HUES6 (cell line): ENCODE results near the gene PRKD3.
"Not testable (repeated sequence)": the region's sequence is repeated elsewhere in the genome, so short reads cannot be mapped to it uniquely, and the experiment has no call there.

Source experiments
- H3K27ac ChIP-seq: 2 replicates; pipeline ENCODE4 v1.7.0; 2013; ENCODE audit warnings: low read depth, mild to moderate bottlenecking, low read length, inconsistent platforms
- H3K27me3 ChIP-seq: 2 replicates; pipeline ENCODE4 v1.6.1; 2013; ENCODE audit warnings: low read length; ENCODE audit not compliant: control insufficient read depth, insufficient read depth
- H3K36me3 ChIP-seq: 2 replicates; pipeline ENCODE4 v1.6.1; 2013; ENCODE audit warnings: low read length; ENCODE audit not compliant: control insufficient read depth, insufficient read depth
- H3K4me1 ChIP-seq: 2 replicates; pipeline ENCODE4 v1.6.1; 2013; ENCODE audit warnings: low read length; ENCODE audit not compliant: control insufficient read depth, insufficient read depth
- H3K4me3 ChIP-seq: 2 replicates; pipeline ENCODE4 v1.5.1; 2013; ENCODE audit warnings: low read depth, low read length
- H3K9ac ChIP-seq: one replicate; pipeline ENCODE4 v1.6.1; 2013; ENCODE audit warnings: mild to moderate bottlenecking, low read length
- H3K9me3 ChIP-seq: 2 replicates; pipeline ENCODE4 v1.6.1; 2013; ENCODE audit warnings: low read depth, low read length; ENCODE audit not compliant: control insufficient read depth, insufficient read depth

The PRKD3 gene

GRCh38 chr2:37316181-37316580 lies 8.5 kb downstream of the PRKD3 start:
- H3K27ac ChIP-seq, result no peak overlapping the region
- no peak overlapping the region for H3K9ac ChIP-seq
- H3K4me1 ChIP-seq, result peaks cover 27% of the 10 kb centered on the region
- H3K36me3 ChIP-seq, result peaks cover 12% of the 10 kb centered on the region; the same call in 1 of the 2 replicates
- no peaks in the 10 kb centered on the region for H3K27me3 ChIP-seq
- no peaks in the 10 kb centered on the region for H3K9me3 ChIP-seq
- H3K4me3 ChIP-seq, result no peak overlapping the region

DNA sequence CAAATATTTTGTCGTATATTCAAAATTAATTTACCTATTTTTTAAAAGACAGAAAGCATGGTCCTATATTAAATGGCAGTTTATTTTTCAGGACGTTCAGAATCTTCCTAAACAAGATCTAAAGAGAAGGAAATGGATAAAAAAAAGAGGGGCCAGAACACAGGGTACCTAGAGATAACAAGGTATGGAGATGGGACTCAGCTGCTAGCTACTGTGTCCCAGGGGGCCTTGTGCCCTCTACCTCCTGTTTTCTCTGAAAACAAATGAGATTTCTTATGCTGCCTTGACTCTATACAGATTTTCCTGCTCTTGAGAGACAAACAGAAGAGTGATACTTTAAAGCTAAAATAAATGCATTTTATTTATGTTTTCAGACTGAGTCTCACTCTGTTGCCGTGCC lies 9.3 kb downstream of the PRKD3 start:
- Histone ChIP-seq H3K9ac (no peak overlapping the region), H3K27ac (no peak overlapping the region), H3K4me3 (no peak overlapping the region), H3K9me3 (no peaks in the 10 kb centered on the region), H3K36me3 (peaks cover 17% of the 10 kb centered on the region; the same call in 1 of the 2 replicates), H3K27me3 (no peaks in the 10 kb centered on the region), H3K4me1 (peaks cover 25% of the 10 kb centered on the region)

DNA sequence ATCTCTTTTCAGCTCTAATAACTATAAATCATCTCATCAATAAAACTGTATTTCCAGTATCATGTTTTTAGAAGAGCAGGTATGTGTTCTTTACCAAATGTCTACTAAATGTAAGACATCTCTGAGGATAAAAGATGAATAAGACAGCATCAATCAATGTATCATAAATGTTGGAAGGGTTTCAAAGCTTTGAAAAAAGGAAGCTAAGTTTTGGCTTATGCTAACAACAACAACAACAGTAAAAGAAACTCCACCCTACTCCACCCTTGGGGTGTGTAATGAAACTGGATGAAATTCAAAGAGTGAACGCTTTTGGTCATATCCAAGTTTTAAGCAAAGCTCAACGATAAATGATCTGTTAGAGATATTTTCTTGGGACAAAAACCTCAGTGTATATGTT lies 17.1 kb downstream of the PRKD3 start:
- Histone ChIP-seq H3K9ac (no peak overlapping the region), H3K27ac (no peak overlapping the region), H3K4me3 (no peak overlapping the region), H3K36me3 (peaks cover 8% of the 10 kb centered on the region; the same call in 1 of the 2 replicates), H3K4me1 (peaks cover 6% of the 10 kb centered on the region), H3K9me3 (no peaks in the 10 kb centered on the region), H3K27me3 (no peaks in the 10 kb centered on the region)

DNA sequence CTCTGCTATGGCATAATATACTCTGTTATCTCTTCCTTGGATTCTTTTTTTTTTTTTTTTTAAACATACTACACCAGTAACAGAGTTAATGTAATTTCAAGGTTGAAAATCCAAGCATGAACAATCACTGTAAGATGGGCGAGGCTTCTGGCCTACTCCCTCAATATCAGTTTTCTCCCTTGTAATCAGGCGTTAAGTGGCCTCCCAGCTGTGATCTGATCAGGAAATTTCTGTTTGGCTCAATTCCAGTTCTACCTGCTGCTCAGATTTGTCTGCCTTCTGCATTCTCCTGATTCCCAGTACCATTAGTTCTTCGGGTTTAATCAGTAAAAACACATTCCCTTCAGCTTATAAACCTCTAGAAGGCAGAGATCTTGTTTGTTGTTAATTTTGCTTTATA lies 18.6 kb downstream of the PRKD3 start:
- H3K4me1 ChIP-seq, result peaks cover 14% of the 10 kb centered on the region

GRCh38 chr2:37302701-37303252 lies 21.9 kb downstream of the PRKD3 start:
- no peak overlapping the region for H3K9ac ChIP-seq
- no peak overlapping the region for H3K4me3 ChIP-seq
- H3K4me1 ChIP-seq, result peaks cover 14% of the 10 kb centered on the region
- H3K27ac ChIP-seq, result no peak overlapping the region
- H3K27me3 ChIP-seq, result no peaks in the 10 kb centered on the region
- no peaks in the 10 kb centered on the region for H3K36me3 ChIP-seq
- H3K9me3 ChIP-seq, result no peaks in the 10 kb centered on the region

More for the DNA sequence above, 18.6 kb downstream of the PRKD3 start:
- Histone ChIP-seq H3K36me3 (peaks cover 5% of the 10 kb centered on the region; the same call in 1 of the 2 replicates), H3K4me3 (no peak overlapping the region), H3K9ac (no peak overlapping the region), H3K9me3 (no peaks in the 10 kb centered on the region), H3K27me3 (no peaks in the 10 kb centered on the region), H3K27ac (no peak overlapping the region)

GRCh38 chr2:37301408-37301807 lies 23.2 kb downstream of the PRKD3 start:
- no peaks in the 10 kb centered on the region for H3K36me3 ChIP-seq
- no peak overlapping the region for H3K4me3 ChIP-seq
- no peak overlapping the region for H3K9ac ChIP-seq
- H3K9me3 ChIP-seq, result no peaks in the 10 kb centered on the region
- H3K27ac ChIP-seq, result no peak overlapping the region
- no peaks in the 10 kb centered on the region for H3K27me3 ChIP-seq
- H3K4me1 ChIP-seq, result peaks cover 14% of the 10 kb centered on the region

- no peaks in the 10 kb centered on the region for H3K27me3 ChIP-seq
- no peak overlapping the region for H3K27ac ChIP-seq
- no peak overlapping the region for H3K9ac ChIP-seq
- no peaks in the 10 kb centered on the region for H3K9me3 ChIP-seq
- no peaks in the 10 kb centered on the region for H3K36me3 ChIP-seq
- H3K4me3 ChIP-seq, result no peak overlapping the region
- H3K4me1 ChIP-seq, result peaks cover 14% of the 10 kb centered on the region
Observed at GRCh38 chr2:37300578-37300977, 24.1 kb downstream of the PRKD3 start.

- no peaks in the 10 kb centered on the region for H3K36me3 ChIP-seq
- H3K27me3 ChIP-seq, result no peaks in the 10 kb centered on the region
- no peaks in the 10 kb centered on the region for H3K9me3 ChIP-seq
- H3K27ac ChIP-seq, result no peak overlapping the region
- no peak overlapping the region for H3K4me3 ChIP-seq
- peaks cover 14% of the 10 kb centered on the region for H3K4me1 ChIP-seq
- H3K9ac ChIP-seq, result no peak overlapping the region
Observed at GRCh38 chr2:37300146-37300545, 24.5 kb downstream of the PRKD3 start.

- H3K4me3 ChIP-seq, result no peak overlapping the region
- H3K36me3 ChIP-seq, result peaks cover 4% of the 10 kb centered on the region
- H3K27me3 ChIP-seq, result no peaks in the 10 kb centered on the region
- peaks cover 12% of the 10 kb centered on the region for H3K4me1 ChIP-seq
- no peak overlapping the region for H3K27ac ChIP-seq
- H3K9ac ChIP-seq, result no peak overlapping the region
- H3K9me3 ChIP-seq, result no peaks in the 10 kb centered on the region
Observed at GRCh38 chr2:37297632-37298031, 27.0 kb downstream of the PRKD3 start.

- H3K36me3 ChIP-seq, result peaks cover 19% of the 10 kb centered on the region
- H3K9ac ChIP-seq, result no peak overlapping the region
- H3K4me1 ChIP-seq, result no peaks in the 10 kb centered on the region
- no peak overlapping the region for H3K27ac ChIP-seq
- H3K27me3 ChIP-seq, result no peaks in the 10 kb centered on the region
- H3K9me3 ChIP-seq, result no peaks in the 10 kb centered on the region
- H3K4me3 ChIP-seq, result no peak overlapping the region
Observed at GRCh38 chr2:37295469-37296073, 29.1 kb downstream of the PRKD3 start.

GRCh38 chr2:37294858-37295257 lies 29.8 kb downstream of the PRKD3 start:
- H3K4me1 ChIP-seq, H3K9me3 ChIP-seq, H3K27me3 ChIP-seq, H3K9ac ChIP-seq, H3K4me3 ChIP-seq, H3K27ac ChIP-seq: not testable (repeated sequence)
- peaks cover 26% of the 10 kb centered on the region for H3K36me3 ChIP-seq
